ENCODE results near the gene GMCL2.

GMCL2 gene

DNA sequence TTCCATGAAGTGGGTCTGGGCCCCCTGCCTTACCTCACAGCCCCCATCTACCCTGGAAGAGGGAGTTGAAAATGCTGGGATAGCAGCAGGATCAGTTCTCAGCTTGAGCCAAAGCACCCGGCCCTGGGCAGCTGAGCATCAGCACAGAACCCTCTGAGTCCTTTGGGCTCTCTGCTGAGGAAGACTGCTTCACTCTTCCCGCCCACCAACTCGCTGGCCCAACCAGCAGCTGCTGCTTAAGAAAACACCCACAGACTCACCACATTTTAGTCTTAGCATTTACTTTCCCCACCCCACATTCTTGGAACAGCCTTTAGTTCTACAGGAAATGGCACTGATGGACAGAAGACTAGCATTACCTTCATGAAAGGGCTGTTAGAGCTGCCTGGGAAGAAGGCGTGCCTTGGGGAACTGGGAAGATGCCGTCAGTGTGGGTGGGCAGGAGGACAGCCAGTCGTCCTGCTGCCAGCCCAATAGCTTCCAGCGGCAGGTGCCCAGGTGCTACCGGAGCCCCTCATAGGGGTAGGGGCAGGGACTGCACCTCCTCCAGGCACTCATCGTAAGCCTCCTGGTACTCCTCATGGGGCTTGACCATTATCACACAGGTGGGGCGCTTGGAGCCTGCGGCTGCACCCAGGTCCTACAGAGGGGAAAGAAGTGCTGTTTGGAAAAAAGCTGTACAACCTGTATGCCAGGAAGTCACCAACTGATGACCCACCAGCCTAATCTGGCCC, 37.8 kb downstream of the GMCL2 start:
- TF ChIP-seq, protein P1, sequence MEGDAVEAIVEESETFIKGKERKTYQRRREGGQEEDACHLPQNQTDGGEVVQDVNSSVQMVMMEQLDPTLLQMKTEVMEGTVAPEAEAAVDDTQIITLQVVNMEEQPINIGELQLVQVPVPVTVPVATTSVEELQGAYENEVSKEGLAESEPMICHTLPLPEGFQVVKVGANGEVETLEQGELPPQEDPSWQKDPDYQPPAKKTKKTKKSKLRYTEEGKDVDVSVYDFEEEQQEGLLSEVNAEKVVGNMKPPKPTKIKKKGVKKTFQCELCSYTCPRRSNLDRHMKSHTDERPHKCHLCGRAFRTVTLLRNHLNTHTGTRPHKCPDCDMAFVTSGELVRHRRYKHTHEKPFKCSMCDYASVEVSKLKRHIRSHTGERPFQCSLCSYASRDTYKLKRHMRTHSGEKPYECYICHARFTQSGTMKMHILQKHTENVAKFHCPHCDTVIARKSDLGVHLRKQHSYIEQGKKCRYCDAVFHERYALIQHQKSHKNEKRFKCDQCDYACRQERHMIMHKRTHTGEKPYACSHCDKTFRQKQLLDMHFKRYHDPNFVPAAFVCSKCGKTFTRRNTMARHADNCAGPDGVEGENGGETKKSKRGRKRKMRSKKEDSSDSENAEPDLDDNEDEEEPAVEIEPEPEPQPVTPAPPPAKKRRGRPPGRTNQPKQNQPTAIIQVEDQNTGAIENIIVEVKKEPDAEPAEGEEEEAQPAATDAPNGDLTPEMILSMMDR (conservative IDR thresholded peaks at IDR 0.05; ENCODE audit: control insufficient read depth, insufficient read depth, low read depth, low read length): no peak
- no peak overlapping the region for H3K4me3 ChIP-seq (ENCODE audit: control insufficient read depth, low read depth, low read length)
- peak; percentile 33 for DNase-seq (ENCODE audit: low read depth)

GRCh38 chr5:178147406-178147805, 39.8 kb downstream of the GMCL2 start:
- DNase-seq (ENCODE audit: low read depth): no peak
- H3K4me3 ChIP-seq (ENCODE audit: control insufficient read depth, low read depth, low read length): no peak overlapping the region
- TF ChIP-seq, protein P1 (conservative IDR thresholded peaks at IDR 0.05; ENCODE audit: control insufficient read depth, insufficient read depth, low read depth, low read length): no peak

DNA sequence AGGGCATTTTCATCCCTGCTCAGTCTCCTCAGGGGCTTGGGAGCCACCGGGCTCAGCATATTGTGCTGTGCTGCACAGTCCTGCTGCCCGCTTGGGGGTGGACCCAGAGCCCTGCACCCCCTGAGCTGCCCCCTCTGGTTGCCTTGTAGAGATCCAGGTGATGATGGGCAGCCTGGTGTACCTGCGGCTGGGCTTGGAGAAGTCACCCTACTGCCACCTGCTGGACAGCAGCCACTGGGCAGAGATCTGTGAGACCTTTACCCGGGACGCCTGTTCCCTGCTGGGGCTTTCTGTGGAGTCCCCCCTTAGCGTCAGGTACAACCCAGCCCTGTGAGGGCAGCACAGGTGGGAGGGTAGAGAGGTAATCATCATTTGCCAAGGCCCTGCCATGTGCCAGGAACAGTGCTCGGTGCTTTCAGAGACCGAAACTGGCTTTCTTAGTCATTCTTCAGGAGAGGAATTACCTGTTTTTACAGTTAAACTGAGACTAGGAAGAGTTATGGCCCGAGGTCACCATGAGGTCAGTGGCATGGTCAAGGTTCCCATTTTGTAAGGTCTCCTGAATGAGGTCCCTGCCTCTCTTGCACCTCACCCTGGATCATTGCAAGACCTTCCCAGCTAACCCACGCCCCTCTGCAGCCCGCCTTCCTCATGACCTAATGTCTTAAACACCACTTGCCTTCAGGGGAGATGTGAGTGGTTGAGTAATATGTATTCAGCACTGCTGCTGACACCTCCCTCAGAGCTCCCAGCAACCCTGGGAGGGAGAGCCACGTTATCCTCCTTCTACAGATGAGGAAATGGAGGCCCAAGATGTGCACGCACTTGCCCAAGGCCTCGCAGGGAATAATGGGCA, 41.0 kb downstream of the GMCL2 start:
- TF ChIP-seq, protein P1 (conservative IDR thresholded peaks at IDR 0.05; ENCODE audit: control insufficient read depth, insufficient read depth, low read depth, low read length): peak; percentile 67
- H3K4me3 ChIP-seq (ENCODE audit: control insufficient read depth, low read depth, low read length): no peak overlapping the region
- DNase-seq (ENCODE audit: low read depth): peak; percentile 43

DNA sequence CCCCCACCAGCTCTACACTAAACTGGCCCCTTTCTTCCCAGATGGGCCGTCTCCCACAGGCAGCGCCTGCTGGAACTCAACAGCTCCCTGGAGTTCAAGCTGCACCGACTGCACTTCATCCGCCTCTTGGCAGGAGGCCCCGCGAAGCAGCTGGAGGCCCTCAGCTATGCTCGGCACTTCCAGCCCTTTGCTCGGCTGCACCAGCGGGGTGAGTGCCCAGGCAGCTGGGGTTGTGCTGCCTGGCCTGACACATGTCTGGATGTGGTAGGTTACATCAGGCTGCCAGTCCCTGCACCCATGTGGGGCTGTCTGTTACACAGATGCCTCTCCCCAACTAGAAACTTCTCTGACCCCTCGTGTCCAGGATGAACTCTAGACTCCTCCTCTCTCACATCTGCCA, 43.3 kb downstream of the GMCL2 start:
- TF ChIP-seq, protein P1 (conservative IDR thresholded peaks at IDR 0.05; ENCODE audit: control insufficient read depth, insufficient read depth, low read depth, low read length): no peak
- H3K4me3 ChIP-seq (ENCODE audit: control insufficient read depth, low read depth, low read length): no peak overlapping the region
- DNase-seq (ENCODE audit: low read depth): no peak

DNA sequence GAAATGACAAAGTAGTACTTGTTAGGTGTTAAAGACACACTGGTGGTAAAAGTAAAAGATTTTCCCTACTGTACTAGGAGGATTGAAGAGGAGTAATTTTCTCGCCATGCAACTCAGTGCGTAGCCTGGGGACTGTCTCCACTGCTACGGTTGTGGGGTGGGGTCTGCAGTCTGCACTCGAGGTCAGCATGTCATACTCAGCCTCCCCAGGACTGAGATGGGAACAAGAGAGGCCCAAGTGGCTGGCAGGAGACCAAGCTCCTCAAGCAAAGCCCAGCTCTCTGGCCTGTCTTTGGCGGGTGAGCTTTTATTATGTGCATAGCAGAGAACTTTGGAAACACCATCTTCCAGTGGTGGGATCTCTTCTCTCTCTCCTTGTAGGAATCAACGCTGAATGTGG, 43.9 kb downstream of the GMCL2 start:
- TF ChIP-seq, protein P1 (conservative IDR thresholded peaks at IDR 0.05; ENCODE audit: control insufficient read depth, insufficient read depth, low read depth, low read length): no peak
- DNase-seq (ENCODE audit: low read depth): no peak
- H3K4me3 ChIP-seq (ENCODE audit: control insufficient read depth, low read depth, low read length): no peak overlapping the region

DNA sequence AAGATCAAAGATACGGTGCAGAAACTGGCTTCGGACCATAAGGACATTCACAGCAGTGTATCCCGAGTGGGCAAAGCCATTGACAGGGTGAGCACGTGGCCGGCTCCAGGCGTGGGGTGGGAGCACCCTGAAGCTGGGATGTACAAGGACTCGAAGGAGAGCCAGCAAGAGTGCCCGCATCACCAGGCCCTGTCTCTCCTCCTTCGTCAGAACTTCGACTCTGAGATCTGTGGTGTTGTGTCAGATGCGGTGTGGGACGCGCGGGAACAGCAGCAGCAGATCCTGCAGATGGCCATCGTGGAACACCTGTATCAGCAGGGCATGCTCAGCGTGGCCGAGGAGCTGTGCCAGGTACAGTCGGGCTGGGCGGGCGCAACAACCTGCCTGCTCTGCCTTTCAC, 44.5 kb downstream of the GMCL2 start:
- TF ChIP-seq, protein P1 (conservative IDR thresholded peaks at IDR 0.05; ENCODE audit: control insufficient read depth, insufficient read depth, low read depth, low read length): no peak
- DNase-seq (ENCODE audit: low read depth): no peak

More for the DNA sequence above, 44.5 kb downstream of the GMCL2 start:
- H3K4me3 ChIP-seq (ENCODE audit: control insufficient read depth, low read depth, low read length): no peak overlapping the region
